HFFc6 (cell line): ENCODE measurements around the gene SMAD5. TPM values are rescaled to one million over a fixed set of nuclear protein-coding genes. Genes with fewer than 3 reads are reported as not detected.

Experiments used
- DNase-seq: peaks from one replicate; pipeline ENCODE4 v3.0.0-alpha.2; 2018
- H3K27ac Mint-ChIP-seq: 2 replicates; pipeline ENCODE4 v1.8.0; 2020; ENCODE audit warnings: mild to moderate bottlenecking, mixed read lengths
- H3K27me3 Mint-ChIP-seq: 2 replicates; pipeline ENCODE4 v1.8.0; 2021; ENCODE audit warnings: mild to moderate bottlenecking, moderate library complexity, mixed read lengths; ENCODE audit not compliant: insufficient read depth
- H3K36me3 Mint-ChIP-seq: 2 replicates; pipeline ENCODE4 v1.8.0; 2021; ENCODE audit warnings: low read depth, mixed read lengths
- H3K4me1 Mint-ChIP-seq: 2 replicates; pipeline ENCODE4 v1.8.0; 2020; ENCODE audit warnings: low read depth, mixed read lengths
- H3K4me3 Mint-ChIP-seq: 2 replicates; pipeline ENCODE4 v1.8.0; 2020; ENCODE audit warnings: mild to moderate bottlenecking, moderate library complexity, mixed read lengths
- H3K9me3 Mint-ChIP-seq: 2 replicates; pipeline ENCODE4 v1.8.0; 2020; ENCODE audit warnings: mild to moderate bottlenecking, mixed read lengths
- long read RNA-seq: library from polyadenylated mRNA; unstranded; transcript quantifications from one replicate; pipeline ENCODE4 v2.0.0, GENCODE V29; 2019
- total RNA-seq, 6 experiments: library from RNA; stranded (reverse); fragmentation: NEBNext Ultra II Directional; extraction: Animal tissue kit (Norgen Biotek cat#: 25700); gene quantifications; 2 replicates in 1 of 6; 3 replicates in 5 of 6; pipeline ENCODE4 v1.2.3, GENCODE V29; 2021
- TF ChIP-seq, protein P1 (sequence below): fragments of 200-600 bp; sonication (generic); IDR thresholded peaks from 2 replicates; pipeline ENCODE4 v1.5.0; 2021; ENCODE audit warnings: antibody characterized with exemption, mild to moderate bottlenecking

SMAD5 gene
- 10 to 100 TPM; 54.9 to 66.9 (median 62.6) TPM for total RNA-seq
- long read RNA-seq, full-length matches to known transcripts, result 6 of 18 reads
- long read RNA-seq, partial matches to known transcripts, result 3 of 18 reads
- long read RNA-seq, other reads (novel, unspliced or antisense), result 9 of 18 reads

DNA sequence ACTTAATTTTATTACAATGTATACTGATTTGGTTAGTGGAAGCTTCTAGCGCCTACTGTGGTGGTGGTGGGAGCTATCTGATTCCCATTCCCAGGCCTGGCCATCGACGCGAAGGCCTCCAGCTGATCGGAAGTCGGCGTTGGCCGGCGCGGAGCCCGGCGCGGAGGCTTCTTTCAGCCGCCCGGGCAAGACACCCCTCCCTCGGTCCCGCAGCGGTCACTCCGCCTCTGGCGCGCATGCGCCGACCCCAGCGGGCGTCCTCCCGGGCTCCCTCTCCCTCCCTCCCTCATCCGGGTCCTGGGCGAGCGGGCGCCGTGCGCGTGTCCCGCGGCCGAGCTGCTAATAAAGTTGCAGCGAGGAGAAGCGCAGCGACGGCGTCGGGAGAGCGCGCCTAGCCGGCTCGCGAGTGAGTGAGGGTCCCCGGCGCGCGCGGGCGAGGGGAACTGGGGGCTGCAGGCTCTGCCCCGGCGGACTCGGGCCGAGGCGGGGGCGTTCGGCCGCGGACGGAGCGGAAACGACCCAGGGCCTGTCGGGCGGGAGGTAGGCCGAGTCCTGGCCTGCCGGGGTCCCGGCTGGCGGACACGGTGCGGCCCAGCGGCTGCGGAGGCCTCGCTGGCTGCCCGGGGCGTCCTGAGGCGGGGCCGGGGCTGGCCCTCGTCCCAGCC lies at the start of gene SMAD5:
SMAD5 (plus strand) TSS at position 289 of the 665 bp plus-strand sequence. CDS start 20,916 bp downstream, outside the sequence.
- peak; percentile 94 for DNase-seq
- no peaks in the 10 kb centered on the region for H3K9me3 Mint-ChIP-seq
- TF ChIP-seq, protein P1, sequence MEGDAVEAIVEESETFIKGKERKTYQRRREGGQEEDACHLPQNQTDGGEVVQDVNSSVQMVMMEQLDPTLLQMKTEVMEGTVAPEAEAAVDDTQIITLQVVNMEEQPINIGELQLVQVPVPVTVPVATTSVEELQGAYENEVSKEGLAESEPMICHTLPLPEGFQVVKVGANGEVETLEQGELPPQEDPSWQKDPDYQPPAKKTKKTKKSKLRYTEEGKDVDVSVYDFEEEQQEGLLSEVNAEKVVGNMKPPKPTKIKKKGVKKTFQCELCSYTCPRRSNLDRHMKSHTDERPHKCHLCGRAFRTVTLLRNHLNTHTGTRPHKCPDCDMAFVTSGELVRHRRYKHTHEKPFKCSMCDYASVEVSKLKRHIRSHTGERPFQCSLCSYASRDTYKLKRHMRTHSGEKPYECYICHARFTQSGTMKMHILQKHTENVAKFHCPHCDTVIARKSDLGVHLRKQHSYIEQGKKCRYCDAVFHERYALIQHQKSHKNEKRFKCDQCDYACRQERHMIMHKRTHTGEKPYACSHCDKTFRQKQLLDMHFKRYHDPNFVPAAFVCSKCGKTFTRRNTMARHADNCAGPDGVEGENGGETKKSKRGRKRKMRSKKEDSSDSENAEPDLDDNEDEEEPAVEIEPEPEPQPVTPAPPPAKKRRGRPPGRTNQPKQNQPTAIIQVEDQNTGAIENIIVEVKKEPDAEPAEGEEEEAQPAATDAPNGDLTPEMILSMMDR, result no peak
- H3K36me3 Mint-ChIP-seq, result no peaks in the 10 kb centered on the region
- H3K27me3 Mint-ChIP-seq, result peaks cover 9% of the 10 kb centered on the region; the same call in 1 of the 2 replicates
- peak within 1 kb of the TSS; percentile 94 for H3K4me3 Mint-ChIP-seq
- H3K27ac Mint-ChIP-seq, result peak within 1 kb of the TSS; percentile 91
- H3K4me1 Mint-ChIP-seq, result peaks cover 47% of the 10 kb centered on the region

DNA sequence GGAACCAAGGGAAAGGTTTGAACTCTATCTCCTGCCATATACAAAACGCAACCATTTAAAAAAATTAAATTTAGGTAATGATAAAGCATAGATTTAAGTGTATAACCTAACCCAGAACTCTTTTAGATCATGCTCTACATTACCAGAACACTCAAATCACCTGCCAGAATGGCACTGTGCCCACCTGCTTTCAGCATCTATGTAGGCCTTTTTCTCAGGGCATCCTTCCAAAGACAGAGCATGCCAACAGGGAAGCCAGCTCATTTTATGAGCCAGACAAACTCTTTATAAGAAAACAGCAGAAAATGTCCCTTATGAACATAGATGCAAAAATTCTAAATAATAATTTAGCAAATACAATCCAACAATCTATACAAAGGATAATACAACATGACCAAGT lies 47.9 kb upstream of the SMAD5 start:
- TF ChIP-seq, protein P1, result no peak
- no peaks in the 10 kb centered on the region for H3K9me3 Mint-ChIP-seq
- H3K4me1 Mint-ChIP-seq, result 0 out of 2 replicates have a peak, but pooled peaks cover 15% of the 10 kb centered on the region
- no peaks in the 10 kb centered on the region for H3K36me3 Mint-ChIP-seq
- no peak overlapping the region for H3K4me3 Mint-ChIP-seq
- peaks cover 8% of the 10 kb centered on the region for H3K27me3 Mint-ChIP-seq
- no peak for DNase-seq
- no peak overlapping the region for H3K27ac Mint-ChIP-seq

DNA sequence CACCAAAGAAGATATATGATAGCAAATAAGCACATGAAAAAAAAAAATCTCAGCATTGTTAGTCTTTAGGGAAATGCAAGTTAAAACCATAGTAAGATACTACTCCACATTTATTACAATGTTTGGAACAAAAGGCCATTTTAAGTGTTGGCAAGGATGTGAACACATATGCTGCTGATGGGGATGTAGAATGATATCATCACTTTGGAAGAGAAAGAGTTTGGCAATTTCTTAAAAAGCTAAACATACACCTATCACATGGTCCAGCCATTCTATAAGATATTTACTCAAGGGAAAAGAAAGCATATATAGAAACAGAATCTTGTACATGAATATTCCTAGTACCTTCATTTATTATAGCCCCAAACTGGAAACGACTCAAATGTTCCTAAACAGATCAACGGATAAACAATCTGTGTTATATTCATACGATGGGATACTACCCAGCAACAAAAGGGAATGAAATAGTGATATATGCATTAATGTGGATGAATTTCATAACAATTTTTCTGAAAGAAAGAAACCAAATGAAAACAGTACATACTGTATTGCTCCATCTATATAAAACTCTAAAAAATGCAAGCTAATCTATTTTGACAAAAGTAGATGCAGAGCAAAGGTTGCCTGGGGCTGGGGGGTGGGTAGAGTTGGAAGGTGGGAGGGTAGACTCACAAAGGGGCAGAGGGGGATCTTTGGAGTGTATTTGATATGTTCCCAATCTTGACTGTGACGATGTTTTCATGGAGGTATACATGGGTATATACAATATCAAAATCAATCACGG lies 45.7 kb upstream of the SMAD5 start:
- H3K9me3 Mint-ChIP-seq, result no peaks in the 10 kb centered on the region
- H3K27me3 Mint-ChIP-seq, result peaks cover 10% of the 10 kb centered on the region
- peaks cover 15% of the 10 kb centered on the region; the same call in 1 of the 2 replicates for H3K4me1 Mint-ChIP-seq
- no peak for DNase-seq
- TF ChIP-seq, protein P1, result no peak
- H3K4me3 Mint-ChIP-seq, result no peak overlapping the region
- no peaks in the 10 kb centered on the region for H3K36me3 Mint-ChIP-seq
- H3K27ac Mint-ChIP-seq, result no peak overlapping the region

DNA sequence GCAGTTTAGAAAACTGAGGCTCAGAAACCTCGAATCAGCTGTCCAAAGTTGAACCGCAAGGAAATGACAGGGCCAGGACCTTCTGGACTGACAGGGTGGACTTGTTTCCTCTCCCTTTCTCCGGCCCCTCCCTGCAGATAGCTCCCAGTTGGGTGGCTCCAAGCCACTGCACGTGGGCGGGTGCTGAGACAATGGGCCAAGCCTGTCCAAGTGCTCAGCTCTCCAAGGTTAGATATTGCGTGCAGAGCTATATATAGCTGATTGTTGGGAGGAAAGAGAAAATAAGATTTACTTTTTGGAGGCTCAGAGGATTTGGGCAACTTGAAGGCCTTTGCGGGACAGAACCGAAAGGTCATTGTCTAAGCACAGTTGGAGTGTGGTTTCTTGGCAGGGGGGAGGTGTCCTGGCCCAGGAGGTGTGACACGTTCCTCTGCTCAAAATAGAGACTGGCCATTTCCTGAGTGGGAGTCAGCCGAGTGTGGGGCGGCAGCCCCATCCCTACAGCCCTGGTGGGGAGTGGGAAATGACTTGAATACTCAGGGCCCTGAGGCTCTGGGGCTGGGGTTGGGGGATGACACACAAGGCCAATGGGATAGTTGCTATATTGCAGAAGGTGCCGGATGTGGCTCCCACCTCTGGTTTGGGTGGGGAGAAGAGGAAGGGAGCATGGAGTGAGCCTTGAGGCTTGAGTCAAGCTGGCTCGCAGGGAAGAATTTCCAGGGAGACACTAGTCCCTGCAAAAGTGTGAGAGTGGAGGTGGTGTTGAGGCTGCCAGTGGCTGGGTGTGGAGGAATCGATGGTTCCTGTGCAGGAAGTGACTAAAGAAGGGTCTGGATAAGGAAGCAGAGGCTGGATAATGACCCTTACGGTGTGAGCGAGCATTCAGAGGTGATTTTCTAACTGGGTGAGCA lies 44.4 kb upstream of the SMAD5 start:
- Mint-ChIP-seq H3K4me3 (no peak overlapping the region), H3K36me3 (no peaks in the 10 kb centered on the region), H3K4me1 (peaks cover 15% of the 10 kb centered on the region; the same call in 1 of the 2 replicates), H3K27me3 (peaks cover 10% of the 10 kb centered on the region), H3K9me3 (no peaks in the 10 kb centered on the region), H3K27ac (no peak overlapping the region)
- no peak for DNase-seq
- TF ChIP-seq, protein P1, result no peak

DNA sequence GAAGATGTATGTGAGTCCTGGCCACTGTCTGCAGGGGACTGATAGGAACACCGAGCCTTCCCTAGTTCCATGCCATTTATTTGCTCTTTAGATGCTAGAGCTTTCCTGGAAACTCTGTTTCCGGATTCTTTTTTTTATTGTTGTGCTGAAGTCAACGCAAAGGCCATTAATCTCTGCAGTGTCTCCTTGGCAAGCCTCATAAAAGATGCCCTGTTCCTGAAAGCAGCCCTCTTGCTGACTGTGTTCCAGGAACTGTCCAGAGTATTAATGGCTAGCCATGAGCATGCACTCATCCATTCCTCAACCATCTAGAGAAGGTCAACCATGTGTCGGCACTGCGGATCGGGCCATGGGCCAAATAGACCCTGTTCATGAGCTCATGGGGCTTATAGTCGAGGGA lies 42.9 kb upstream of the SMAD5 start:
- TF ChIP-seq, protein P1, result no peak
- no peak overlapping the region for H3K4me3 Mint-ChIP-seq
- no peaks in the 10 kb centered on the region for H3K36me3 Mint-ChIP-seq
- H3K27ac Mint-ChIP-seq, result no peak overlapping the region
- peaks cover 10% of the 10 kb centered on the region for H3K27me3 Mint-ChIP-seq
- no peaks in the 10 kb centered on the region for H3K9me3 Mint-ChIP-seq
- peaks cover 15% of the 10 kb centered on the region; the same call in 1 of the 2 replicates for H3K4me1 Mint-ChIP-seq
- DNase-seq, result no peak
